HEK293 (cell line): ENCODE results near the gene LDOC1.

Experiments used
- CTCF ChIA-PET: fragments of 350-600 bp; formaldehyde crosslinking; extraction: SDS; loops from one replicate; lab custom pipeline; 2021; ENCODE audit warnings: antibody characterized with exemption; lab: Yijun Ruan, JAX
- POLR2A ChIA-PET: fragments of 300-600 bp; formaldehyde crosslinking; extraction: SDS; loops from one replicate; lab custom pipeline; 2020; ENCODE audit warnings: antibody characterized with exemption, inconsistent platforms; lab: Yijun Ruan, JAX
- H3K27ac ChIP-seq: fragments of 200-500 bp; sonication (Bioruptor generic); 2 replicates; pipeline ENCODE4 v1.5.1; 2014; ENCODE audit warnings: low read depth, low read length, control low read depth, inconsistent platforms; ENCODE audit errors: extremely low read depth
- H3K36me3 ChIP-seq, 2 experiments: fragments of 200-500 bp in 1 of 2; sonication (Bioruptor generic) in 1 of 2; 1 replicate in 1 of 2; 2 replicates in 1 of 2; pipeline ENCODE4 v1.5.1; 2014 to 2017; ENCODE audit warnings: inconsistent platforms in 2 of 2, low read length in 2 of 2; ENCODE audit not compliant: control insufficient read depth in 2 of 2, insufficient read depth in 1 of 2
- H3K4me1 ChIP-seq: fragments of 200-500 bp; sonication (Bioruptor generic); 2 replicates; pipeline ENCODE4 v1.5.1; 2014; ENCODE audit warnings: mild to moderate bottlenecking, low read length, inconsistent platforms; ENCODE audit not compliant: control insufficient read depth, insufficient read depth
- H3K4me3 ChIP-seq: 2 replicates; pipeline ENCODE4 v1.5.1; 2011; ENCODE audit warnings: low read depth, mild to moderate bottlenecking, control low read depth, low read length, moderate library complexity
- H3K9me3 ChIP-seq: fragments of 200-500 bp; sonication (Bioruptor generic); 2 replicates; pipeline ENCODE4 v1.5.1; 2014; ENCODE audit warnings: low read depth, low read length, inconsistent platforms; ENCODE audit not compliant: control insufficient read depth, insufficient read depth
- KLF9 ChIP-seq: fragments of 450-650 bp; formaldehyde crosslinking; IDR thresholded peaks from 2 replicates; pipeline ENCODE4 v1.5.1; 2016; ENCODE audit warnings: missing biosample characterization, missing genetic modification characterization, low read depth
- SP2 ChIP-seq: fragments of 450-650 bp; formaldehyde crosslinking; IDR thresholded peaks from 2 replicates; pipeline ENCODE4 v1.5.1; 2016; ENCODE audit warnings: missing biosample characterization, missing genetic modification characterization
- ZBTB20 ChIP-seq: fragments of 450-650 bp; formaldehyde crosslinking; IDR thresholded peaks from 2 replicates; pipeline ENCODE4 v1.5.1; 2016; ENCODE audit warnings: missing biosample characterization, missing genetic modification characterization
- ZNF302 ChIP-seq: fragments of 450-650 bp; formaldehyde crosslinking; IDR thresholded peaks from 2 replicates; pipeline ENCODE4 v1.5.1; 2016; ENCODE audit warnings: missing biosample characterization, missing genetic modification characterization, low read depth
- ZNF391 ChIP-seq: fragments of 450-650 bp; formaldehyde crosslinking; IDR thresholded peaks from 2 replicates; pipeline ENCODE4 v1.5.1; 2016; ENCODE audit warnings: low read depth, missing biosample characterization, missing genetic modification characterization, borderline replicate concordance
- ZNF555 ChIP-seq: fragments of 450-650 bp; formaldehyde crosslinking; conservative IDR thresholded peaks from 2 replicates; pipeline ENCODE4 v1.5.1; 2017; ENCODE audit warnings: missing biosample characterization, mild to moderate bottlenecking, missing genetic modification characterization, inconsistent platforms
- ZNF600 ChIP-seq: fragments of 450-650 bp; formaldehyde crosslinking; IDR thresholded peaks from 2 replicates; pipeline ENCODE4 v1.5.1; 2016; ENCODE audit warnings: missing biosample characterization, missing genetic modification characterization
- ZNF623 ChIP-seq: fragments of 450-650 bp; formaldehyde crosslinking; IDR thresholded peaks from 2 replicates; pipeline ENCODE4 v1.5.1; 2016; ENCODE audit warnings: missing biosample characterization, missing genetic modification characterization
- ZNF670 ChIP-seq: fragments of 450-650 bp; formaldehyde crosslinking; IDR thresholded peaks from 2 replicates; pipeline ENCODE4 v1.5.1; 2016; ENCODE audit warnings: missing biosample characterization, missing genetic modification characterization, low read depth
- ZNF837 ChIP-seq: fragments of 450-650 bp; formaldehyde crosslinking; IDR thresholded peaks from 2 replicates; pipeline ENCODE4 v1.5.1; 2016; ENCODE audit warnings: missing biosample characterization, missing genetic modification characterization
- TF ChIP-seq, protein P1 (sequence below): fragments of 450-650 bp; formaldehyde crosslinking; IDR thresholded peaks from 2 replicates; pipeline ENCODE4 v1.5.1; 2017; ENCODE audit warnings: missing biosample characterization, missing genetic modification characterization
- TF ChIP-seq, protein P2 (sequence below): fragments of 450-650 bp; IDR thresholded peaks from 2 replicates; pipeline ENCODE4 v1.5.1; 2018; ENCODE audit warnings: missing biosample characterization, mild to moderate bottlenecking, missing genetic modification characterization
- TF ChIP-seq, protein P3 (sequence below): fragments of 450-650 bp; formaldehyde crosslinking; IDR thresholded peaks from 2 replicates; pipeline ENCODE4 v1.5.0; 2017; ENCODE audit warnings: missing biosample characterization, missing genetic modification characterization, borderline replicate concordance
- TF ChIP-seq, protein P4 (sequence below): fragments of 450-650 bp; formaldehyde crosslinking; IDR thresholded peaks from 2 replicates; pipeline ENCODE4 v1.5.1; 2016; ENCODE audit warnings: missing biosample characterization, missing genetic modification characterization
- TF ChIP-seq, protein P5 (sequence below): fragments of 450-650 bp; formaldehyde crosslinking; IDR thresholded peaks from 2 replicates; pipeline ENCODE4 v1.5.1; 2016; ENCODE audit warnings: missing biosample characterization, missing genetic modification characterization
- TF ChIP-seq, protein P6 (sequence below): fragments of 450-650 bp; formaldehyde crosslinking; conservative IDR thresholded peaks from 2 replicates; pipeline ENCODE4 v1.5.1; 2016; ENCODE audit warnings: low read depth, missing biosample characterization, missing genetic modification characterization

The LDOC1 gene

DNA sequence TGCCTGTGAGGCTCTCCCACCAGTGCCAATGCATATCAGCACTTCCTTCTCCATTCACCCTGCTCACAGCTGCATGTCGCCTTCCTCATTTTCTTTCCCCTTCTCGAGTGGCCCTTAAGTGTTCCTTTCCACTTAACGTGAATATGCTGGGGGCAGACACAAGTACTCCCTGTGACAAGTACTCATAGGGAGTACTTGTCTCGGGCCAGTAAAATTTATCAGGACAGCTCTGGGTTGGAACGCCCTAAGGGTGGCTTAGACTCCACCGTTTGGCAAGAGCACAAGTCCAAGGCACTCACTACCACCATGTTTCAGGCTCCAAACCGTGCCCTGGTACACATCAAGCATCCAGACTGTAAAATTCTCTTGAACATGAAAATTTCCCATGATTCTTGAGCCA, 3.9 kb upstream of the LDOC1 start (continued):
- TF ChIP-seq, protein P1, sequence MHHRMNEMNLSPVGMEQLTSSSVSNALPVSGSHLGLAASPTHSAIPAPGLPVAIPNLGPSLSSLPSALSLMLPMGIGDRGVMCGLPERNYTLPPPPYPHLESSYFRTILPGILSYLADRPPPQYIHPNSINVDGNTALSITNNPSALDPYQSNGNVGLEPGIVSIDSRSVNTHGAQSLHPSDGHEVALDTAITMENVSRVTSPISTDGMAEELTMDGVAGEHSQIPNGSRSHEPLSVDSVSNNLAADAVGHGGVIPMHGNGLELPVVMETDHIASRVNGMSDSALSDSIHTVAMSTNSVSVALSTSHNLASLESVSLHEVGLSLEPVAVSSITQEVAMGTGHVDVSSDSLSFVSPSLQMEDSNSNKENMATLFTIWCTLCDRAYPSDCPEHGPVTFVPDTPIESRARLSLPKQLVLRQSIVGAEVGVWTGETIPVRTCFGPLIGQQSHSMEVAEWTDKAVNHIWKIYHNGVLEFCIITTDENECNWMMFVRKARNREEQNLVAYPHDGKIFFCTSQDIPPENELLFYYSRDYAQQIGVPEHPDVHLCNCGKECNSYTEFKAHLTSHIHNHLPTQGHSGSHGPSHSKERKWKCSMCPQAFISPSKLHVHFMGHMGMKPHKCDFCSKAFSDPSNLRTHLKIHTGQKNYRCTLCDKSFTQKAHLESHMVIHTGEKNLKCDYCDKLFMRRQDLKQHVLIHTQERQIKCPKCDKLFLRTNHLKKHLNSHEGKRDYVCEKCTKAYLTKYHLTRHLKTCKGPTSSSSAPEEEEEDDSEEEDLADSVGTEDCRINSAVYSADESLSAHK (tag by site-specific recombination): no peak
- TF ChIP-seq ZNF302 (no peak), ZNF391 (tag by site-specific recombination) (no peak), KLF9 (tag by site-specific recombination) (no peak), ZNF837 (tag by site-specific recombination) (no peak), ZBTB20 (no peak), ZNF600 (tag by site-specific recombination) (no peak), ZNF623 (tag by site-specific recombination) (no peak)
- TF ChIP-seq, protein P2, sequence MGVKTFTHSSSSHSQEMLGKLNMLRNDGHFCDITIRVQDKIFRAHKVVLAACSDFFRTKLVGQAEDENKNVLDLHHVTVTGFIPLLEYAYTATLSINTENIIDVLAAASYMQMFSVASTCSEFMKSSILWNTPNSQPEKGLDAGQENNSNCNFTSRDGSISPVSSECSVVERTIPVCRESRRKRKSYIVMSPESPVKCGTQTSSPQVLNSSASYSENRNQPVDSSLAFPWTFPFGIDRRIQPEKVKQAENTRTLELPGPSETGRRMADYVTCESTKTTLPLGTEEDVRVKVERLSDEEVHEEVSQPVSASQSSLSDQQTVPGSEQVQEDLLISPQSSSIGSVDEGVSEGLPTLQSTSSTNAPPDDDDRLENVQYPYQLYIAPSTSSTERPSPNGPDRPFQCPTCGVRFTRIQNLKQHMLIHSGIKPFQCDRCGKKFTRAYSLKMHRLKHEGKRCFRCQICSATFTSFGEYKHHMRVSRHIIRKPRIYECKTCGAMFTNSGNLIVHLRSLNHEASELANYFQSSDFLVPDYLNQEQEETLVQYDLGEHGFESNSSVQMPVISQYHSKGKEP (tag by site-specific recombination): no peak
- TF ChIP-seq, protein P3, sequence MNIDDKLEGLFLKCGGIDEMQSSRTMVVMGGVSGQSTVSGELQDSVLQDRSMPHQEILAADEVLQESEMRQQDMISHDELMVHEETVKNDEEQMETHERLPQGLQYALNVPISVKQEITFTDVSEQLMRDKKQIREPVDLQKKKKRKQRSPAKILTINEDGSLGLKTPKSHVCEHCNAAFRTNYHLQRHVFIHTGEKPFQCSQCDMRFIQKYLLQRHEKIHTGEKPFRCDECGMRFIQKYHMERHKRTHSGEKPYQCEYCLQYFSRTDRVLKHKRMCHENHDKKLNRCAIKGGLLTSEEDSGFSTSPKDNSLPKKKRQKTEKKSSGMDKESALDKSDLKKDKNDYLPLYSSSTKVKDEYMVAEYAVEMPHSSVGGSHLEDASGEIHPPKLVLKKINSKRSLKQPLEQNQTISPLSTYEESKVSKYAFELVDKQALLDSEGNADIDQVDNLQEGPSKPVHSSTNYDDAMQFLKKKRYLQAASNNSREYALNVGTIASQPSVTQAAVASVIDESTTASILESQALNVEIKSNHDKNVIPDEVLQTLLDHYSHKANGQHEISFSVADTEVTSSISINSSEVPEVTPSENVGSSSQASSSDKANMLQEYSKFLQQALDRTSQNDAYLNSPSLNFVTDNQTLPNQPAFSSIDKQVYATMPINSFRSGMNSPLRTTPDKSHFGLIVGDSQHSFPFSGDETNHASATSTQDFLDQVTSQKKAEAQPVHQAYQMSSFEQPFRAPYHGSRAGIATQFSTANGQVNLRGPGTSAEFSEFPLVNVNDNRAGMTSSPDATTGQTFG: no peak

DNA sequence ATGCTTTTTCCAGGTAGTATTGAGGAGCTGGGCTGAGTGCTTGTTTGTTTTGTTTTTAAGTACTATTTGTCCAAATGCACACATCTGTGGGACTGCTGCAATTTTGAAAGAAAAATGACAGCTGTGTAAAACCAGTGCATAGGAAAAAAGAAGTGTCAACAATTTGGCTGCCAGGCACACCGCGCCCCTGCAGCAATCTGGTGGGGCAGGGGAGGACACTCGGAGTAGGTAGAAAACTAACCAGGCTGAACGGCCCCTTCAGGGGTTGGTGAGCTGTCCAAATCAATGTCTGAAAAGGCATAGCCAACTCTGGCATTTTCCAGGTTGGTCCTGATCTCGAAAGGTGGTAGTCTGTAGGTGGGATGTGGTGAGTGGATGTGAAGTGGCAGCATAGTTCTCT, 1.1 kb downstream of the LDOC1 start:
- H3K9me3 ChIP-seq: no peaks in the 10 kb centered on the region
- H3K36me3 ChIP-seq: no peaks in the 10 kb centered on the region
- POLR2A ChIA-PET: no interaction called here
- no peak for TF ChIP-seq ZNF670 (tag by site-specific recombination)
- no peak for TF ChIP-seq SP2 (tag by site-specific recombination)
- TF ChIP-seq, protein P4, sequence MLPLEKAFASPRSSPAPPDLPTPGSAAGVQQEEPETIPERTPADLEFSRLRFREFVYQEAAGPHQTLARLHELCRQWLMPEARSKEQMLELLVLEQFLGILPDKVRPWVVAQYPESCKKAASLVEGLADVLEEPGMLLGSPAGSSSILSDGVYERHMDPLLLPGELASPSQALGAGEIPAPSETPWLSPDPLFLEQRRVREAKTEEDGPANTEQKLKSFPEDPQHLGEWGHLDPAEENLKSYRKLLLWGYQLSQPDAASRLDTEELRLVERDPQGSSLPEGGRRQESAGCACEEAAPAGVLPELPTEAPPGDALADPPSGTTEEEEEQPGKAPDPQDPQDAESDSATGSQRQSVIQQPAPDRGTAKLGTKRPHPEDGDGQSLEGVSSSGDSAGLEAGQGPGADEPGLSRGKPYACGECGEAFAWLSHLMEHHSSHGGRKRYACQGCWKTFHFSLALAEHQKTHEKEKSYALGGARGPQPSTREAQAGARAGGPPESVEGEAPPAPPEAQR (tag by site-specific recombination): no peak
- TF ChIP-seq, protein P5, sequence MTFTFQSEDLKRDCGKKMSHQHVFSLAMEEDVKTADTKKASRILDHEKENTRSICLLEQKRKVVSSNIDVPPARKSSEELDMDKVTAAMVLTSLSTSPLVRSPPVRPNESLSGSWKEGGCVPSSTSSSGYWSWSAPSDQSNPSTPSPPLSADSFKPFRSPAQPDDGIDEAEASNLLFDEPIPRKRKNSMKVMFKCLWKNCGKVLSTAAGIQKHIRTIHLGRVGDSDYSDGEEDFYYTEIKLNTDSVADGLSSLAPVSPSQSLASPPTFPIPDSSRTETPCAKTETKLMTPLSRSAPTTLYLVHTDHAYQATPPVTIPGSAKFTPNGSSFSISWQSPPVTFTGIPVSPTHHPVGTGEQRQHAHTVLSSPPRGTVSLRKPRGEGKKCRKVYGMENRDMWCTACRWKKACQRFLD (tag by site-specific recombination): no peak
- TF ChIP-seq, all 188 proteins: peak for 0
- H3K27ac ChIP-seq: no peak overlapping the region
- H3K4me3 ChIP-seq: no peak overlapping the region
- CTCF ChIA-PET: no interaction called here
- H3K4me1 ChIP-seq: no peaks in the 10 kb centered on the region

DNA sequence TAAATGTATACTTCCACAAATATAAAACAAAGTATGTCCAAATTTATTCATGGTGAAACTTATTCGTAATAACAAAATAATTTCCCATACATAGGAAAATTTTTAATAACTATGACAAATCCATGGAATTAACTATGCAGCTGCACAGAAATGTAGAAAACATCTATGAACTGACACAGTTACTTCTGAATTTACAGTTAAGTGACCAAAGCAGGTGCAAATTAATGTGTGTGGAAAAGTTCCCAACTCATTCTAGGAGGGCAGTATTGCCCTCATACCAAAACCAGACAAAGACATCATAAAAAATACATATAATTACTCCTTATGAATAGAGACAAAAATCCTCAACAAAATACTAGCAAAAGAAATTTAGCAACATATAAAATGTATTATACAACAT, 12.5 kb downstream of the LDOC1 start:
- H3K4me1 ChIP-seq: no peaks in the 10 kb centered on the region
- no peaks in the 10 kb centered on the region for H3K36me3 ChIP-seq
- H3K27ac ChIP-seq: no peak overlapping the region
- POLR2A ChIA-PET: no interaction called here
- TF ChIP-seq, protein P6, sequence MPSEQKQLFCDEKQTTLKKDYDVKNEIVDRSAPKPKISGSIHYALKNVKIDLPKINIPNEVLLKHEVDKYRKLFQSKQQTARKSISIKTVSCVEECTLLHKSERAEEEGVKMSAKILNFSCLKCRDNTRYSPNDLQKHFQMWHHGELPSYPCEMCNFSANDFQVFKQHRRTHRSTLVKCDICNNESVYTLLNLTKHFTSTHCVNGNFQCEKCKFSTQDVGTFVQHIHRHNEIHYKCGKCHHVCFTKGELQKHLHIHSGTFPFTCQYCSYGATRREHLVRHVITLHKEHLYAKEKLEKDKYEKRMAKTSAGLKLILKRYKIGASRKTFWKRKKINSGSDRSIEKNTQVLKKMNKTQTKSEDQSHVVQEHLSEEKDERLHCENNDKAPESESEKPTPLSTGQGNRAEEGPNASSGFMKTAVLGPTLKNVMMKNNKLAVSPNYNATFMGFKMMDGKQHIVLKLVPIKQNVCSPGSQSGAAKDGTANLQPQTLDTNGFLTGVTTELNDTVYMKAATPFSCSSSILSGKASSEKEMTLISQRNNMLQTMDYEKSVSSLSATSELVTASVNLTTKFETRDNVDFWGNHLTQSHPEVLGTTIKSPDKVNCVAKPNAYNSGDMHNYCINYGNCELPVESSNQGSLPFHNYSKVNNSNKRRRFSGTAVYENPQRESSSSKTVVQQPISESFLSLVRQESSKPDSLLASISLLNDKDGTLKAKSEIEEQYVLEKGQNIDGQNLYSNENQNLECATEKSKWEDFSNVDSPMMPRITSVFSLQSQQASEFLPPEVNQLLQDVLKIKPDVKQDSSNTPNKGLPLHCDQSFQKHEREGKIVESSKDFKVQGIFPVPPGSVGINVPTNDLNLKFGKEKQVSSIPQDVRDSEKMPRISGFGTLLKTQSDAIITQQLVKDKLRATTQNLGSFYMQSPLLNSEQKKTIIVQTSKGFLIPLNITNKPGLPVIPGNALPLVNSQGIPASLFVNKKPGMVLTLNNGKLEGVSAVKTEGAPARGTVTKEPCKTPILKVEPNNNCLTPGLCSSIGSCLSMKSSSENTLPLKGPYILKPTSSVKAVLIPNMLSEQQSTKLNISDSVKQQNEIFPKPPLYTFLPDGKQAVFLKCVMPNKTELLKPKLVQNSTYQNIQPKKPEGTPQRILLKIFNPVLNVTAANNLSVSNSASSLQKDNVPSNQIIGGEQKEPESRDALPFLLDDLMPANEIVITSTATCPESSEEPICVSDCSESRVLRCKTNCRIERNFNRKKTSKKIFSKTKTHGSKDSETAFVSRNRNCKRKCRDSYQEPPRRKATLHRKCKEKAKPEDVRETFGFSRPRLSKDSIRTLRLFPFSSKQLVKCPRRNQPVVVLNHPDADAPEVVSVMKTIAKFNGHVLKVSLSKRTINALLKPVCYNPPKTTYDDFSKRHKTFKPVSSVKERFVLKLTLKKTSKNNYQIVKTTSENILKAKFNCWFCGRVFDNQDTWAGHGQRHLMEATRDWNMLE (tag by site-specific recombination): no peak
- 0 out of 2 replicates have a peak, but pooled peaks have one; percentile 1 for TF ChIP-seq ZNF555 (tag by site-specific recombination)
- TF ChIP-seq, all 188 proteins: peak for 1
- CTCF ChIA-PET: no interaction called here
- H3K9me3 ChIP-seq: no peaks in the 10 kb centered on the region; the same call in 1 of the 2 replicates
- H3K4me3 ChIP-seq: no peak overlapping the region
